A673 (cell line): ENCODE results near the gene FGFBP1. TPM values are rescaled to one million over a fixed set of nuclear protein-coding genes. Genes with fewer than 3 reads are reported as not detected.
A peak's percentile ranks its signal among the peaks of the same experiment; 100 is the strongest.

ENCODE experiments used
- BruUV-seq: library from RNA; stranded (reverse); fragments of 400-500 nt; replicated peaks from 2 replicates; lab custom pipeline; 2021; lab: Mats Ljungman, UMichigan
- CTCF ChIA-PET: fragments of 300-600 bp; sonication (Branson Sonifier 250); formaldehyde crosslinking; loops from one replicate; lab custom pipeline; 2022; ENCODE audit warnings: antibody characterized with exemption; lab: Charles Lee
- POLR2A ChIA-PET: fragments of 300-600 bp; sonication (Branson Sonifier 250); formaldehyde crosslinking; loops from one replicate; lab custom pipeline; 2022; ENCODE audit warnings: antibody characterized with exemption; ENCODE audit not compliant: low non-redundant PET; lab: Charles Lee
- DNase-seq: peaks from one replicate; pipeline ENCODE4 v3.0.0-alpha.2; 2015; ENCODE audit warnings: low spot score
- H3K27ac ChIP-seq: fragments of 200-600 bp; sonication (generic); 2 replicates; pipeline ENCODE4 v1.5.1; 2016; ENCODE audit warnings: mixed run types, low read depth, mild to moderate bottlenecking, mixed read lengths, antibody characterized with exemption, low read length; ENCODE audit not compliant: poor library complexity, severe bottlenecking
- H3K27me3 ChIP-seq: fragments of 200-600 bp; sonication (generic); replicated peaks from 2 replicates; pipeline ENCODE4 v1.6.1; 2017; ENCODE audit warnings: mixed run types, low read depth, mild to moderate bottlenecking, mixed read lengths, antibody characterized with exemption, low read length; ENCODE audit not compliant: insufficient read depth, poor library complexity
- H3K36me3 ChIP-seq: fragments of 200-600 bp; sonication (generic); 2 replicates; pipeline ENCODE4 v1.6.1; 2016; ENCODE audit warnings: mixed run types, mild to moderate bottlenecking, mixed read lengths, antibody characterized with exemption, low read length; ENCODE audit not compliant: insufficient read depth, poor library complexity, severe bottlenecking
- H3K4me1 ChIP-seq: fragments of 200-600 bp; sonication (generic); 2 replicates; pipeline ENCODE4 v1.6.1; 2017; ENCODE audit warnings: mixed run types, mild to moderate bottlenecking, mixed read lengths, antibody characterized with exemption, low read length; ENCODE audit not compliant: insufficient read depth, poor library complexity, severe bottlenecking
- H3K4me3 ChIP-seq: fragments of 200-600 bp; sonication (generic); 2 replicates; pipeline ENCODE4 v1.5.1; 2016; ENCODE audit warnings: low read depth, mixed run types, mild to moderate bottlenecking, mixed read lengths, low read length; ENCODE audit not compliant: poor library complexity, severe bottlenecking
- H3K9me3 ChIP-seq: fragments of 200-600 bp; sonication (generic); 2 replicates; pipeline ENCODE4 v1.6.1; 2016; ENCODE audit warnings: mixed run types, low read depth, mild to moderate bottlenecking, mixed read lengths, antibody characterized with exemption, low read length; ENCODE audit not compliant: poor library complexity, severe bottlenecking
- EZH2 ChIP-seq: fragments of 200-600 bp; sonication (generic); IDR thresholded peaks from 2 replicates; pipeline ENCODE4 v1.6.1; 2017; ENCODE audit warnings: borderline replicate concordance, low read depth, mild to moderate bottlenecking, mixed read lengths, antibody characterized with exemption, low read length; ENCODE audit not compliant: poor library complexity, severe bottlenecking
- intact Hi-C: fragments of 100-400 bp; cut with micrococcal nuclease; formaldehyde crosslinking; loops from one replicate; pipeline ENCODE4 v1.10.0; 2022; ENCODE audit not compliant: unreplicated experiment
- total RNA-seq: library from RNA; stranded (reverse); gene quantifications from 2 replicates; pipeline ENCODE4 v1.2.3, GENCODE V29; 2021
- TF ChIP-seq, protein P1 (sequence below): fragments of 300-800, 200-600 bp; sonication (generic); conservative IDR thresholded peaks from 2 replicates; pipeline ENCODE4 v1.5.1; 2017; ENCODE audit warnings: low read depth, mild to moderate bottlenecking, antibody characterized with exemption, low read length, moderate library complexity, mixed read lengths

The FGFBP1 gene
- total RNA-seq, 1 experiment from 2014 or later, result not detected

DNA sequence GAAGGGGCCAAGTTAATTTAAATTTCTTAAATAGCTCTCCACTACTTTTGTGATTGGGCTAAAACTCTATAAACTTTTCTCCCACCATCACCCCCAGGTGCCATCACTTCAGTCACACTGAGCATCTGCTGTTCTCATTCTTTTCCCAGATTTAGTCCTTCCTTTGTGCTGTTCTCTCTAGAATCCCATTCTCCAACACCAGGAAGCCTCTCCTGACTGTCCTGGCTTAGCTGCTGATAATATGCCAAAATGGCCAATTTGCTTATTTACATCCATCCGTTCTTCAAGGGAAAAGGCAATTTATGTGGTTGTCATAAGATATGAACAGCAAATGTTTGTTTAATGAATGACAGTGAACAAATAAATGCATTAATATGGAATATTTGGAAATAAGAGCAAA, 44.1 kb downstream of the FGFBP1 start:
- H3K9me3 ChIP-seq, result no peaks in the 10 kb centered on the region
- CTCF ChIA-PET, result interaction anchor here (1.0 kb wide), 1 partner anchor 12 kb away, joined by 3 read pairs; no protein-coding TSS in a partner anchor

DNA sequence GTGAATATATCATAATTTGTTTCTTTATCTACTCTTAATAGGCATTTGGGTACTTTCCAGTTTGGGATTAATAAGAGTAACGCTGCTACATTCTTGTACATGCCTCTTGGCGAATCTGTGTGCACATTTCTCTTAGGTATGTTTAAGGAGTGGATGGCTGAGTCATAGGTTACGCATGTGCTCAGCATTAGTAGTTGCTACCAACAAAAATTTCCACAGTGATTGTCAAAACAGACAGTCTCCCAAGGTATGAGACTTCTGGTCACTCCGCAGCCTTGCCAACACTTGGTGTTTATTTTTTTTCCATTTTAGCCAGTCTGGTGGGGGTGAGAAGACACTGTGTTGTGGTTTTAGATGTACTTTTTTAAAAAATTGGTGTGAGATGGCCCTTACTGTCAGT, 44.6 kb downstream of the FGFBP1 start:
- intact Hi-C loops, result no loop called here
- ChIA-PET POLR2A (no interaction called here), CTCF (no interaction called here)
- no TSS peak for BruUV-seq
- no peak overlapping the region for H3K27ac ChIP-seq
- no peaks in the 10 kb centered on the region for H3K9me3 ChIP-seq
- no peaks in the 10 kb centered on the region for H3K27me3 ChIP-seq
- H3K36me3 ChIP-seq, result no peaks in the 10 kb centered on the region
- H3K4me3 ChIP-seq, result no peak overlapping the region
- peaks cover 28% of the 10 kb centered on the region for H3K4me1 ChIP-seq
- no peak for DNase-seq
- no peak for TF ChIP-seq EZH2
- TF ChIP-seq, protein P1, sequence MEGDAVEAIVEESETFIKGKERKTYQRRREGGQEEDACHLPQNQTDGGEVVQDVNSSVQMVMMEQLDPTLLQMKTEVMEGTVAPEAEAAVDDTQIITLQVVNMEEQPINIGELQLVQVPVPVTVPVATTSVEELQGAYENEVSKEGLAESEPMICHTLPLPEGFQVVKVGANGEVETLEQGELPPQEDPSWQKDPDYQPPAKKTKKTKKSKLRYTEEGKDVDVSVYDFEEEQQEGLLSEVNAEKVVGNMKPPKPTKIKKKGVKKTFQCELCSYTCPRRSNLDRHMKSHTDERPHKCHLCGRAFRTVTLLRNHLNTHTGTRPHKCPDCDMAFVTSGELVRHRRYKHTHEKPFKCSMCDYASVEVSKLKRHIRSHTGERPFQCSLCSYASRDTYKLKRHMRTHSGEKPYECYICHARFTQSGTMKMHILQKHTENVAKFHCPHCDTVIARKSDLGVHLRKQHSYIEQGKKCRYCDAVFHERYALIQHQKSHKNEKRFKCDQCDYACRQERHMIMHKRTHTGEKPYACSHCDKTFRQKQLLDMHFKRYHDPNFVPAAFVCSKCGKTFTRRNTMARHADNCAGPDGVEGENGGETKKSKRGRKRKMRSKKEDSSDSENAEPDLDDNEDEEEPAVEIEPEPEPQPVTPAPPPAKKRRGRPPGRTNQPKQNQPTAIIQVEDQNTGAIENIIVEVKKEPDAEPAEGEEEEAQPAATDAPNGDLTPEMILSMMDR, result no peak

More for the DNA sequence above, 44.1 kb downstream of the FGFBP1 start:
- intact Hi-C loops, result no loop called here
- no TSS peak for BruUV-seq
- Histone ChIP-seq H3K27me3 (no peaks in the 10 kb centered on the region), H3K4me1 (peaks cover 24% of the 10 kb centered on the region), H3K27ac (no peak overlapping the region), H3K36me3 (no peaks in the 10 kb centered on the region), H3K4me3 (no peak overlapping the region)
- TF ChIP-seq EZH2, result no peak
- TF ChIP-seq, protein P1, result no peak
- DNase-seq, result no peak
- POLR2A ChIA-PET, result no interaction called here

DNA sequence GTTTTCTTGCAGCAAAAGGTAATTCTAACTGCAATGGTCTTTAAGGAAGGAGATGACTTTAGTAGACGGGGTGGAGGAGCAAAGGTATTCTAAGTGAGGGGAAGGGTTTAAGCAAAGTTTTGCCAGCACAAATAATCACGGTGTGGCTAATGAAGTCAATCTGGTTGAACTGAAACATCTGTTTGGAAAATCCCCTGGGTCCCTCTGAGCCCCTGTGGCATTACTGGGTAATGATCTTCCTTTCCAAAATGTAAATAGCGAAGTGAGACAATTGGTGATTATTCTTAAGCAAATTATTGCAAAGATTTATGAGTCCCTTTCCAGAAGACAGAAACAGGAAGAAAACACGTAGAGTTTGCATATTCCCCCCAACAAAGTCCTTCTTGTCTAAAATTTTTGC, 47.2 kb downstream of the FGFBP1 start:
- ChIA-PET POLR2A (no interaction called here), CTCF (interaction anchor here (0.6 to 1.3 kb wide), 2 partner anchors 64 to 306 kb away, joined by 5 to 6 read pairs; no protein-coding TSS in a partner anchor)
- TF ChIP-seq EZH2, result no peak
- TF ChIP-seq, protein P1, result no peak
- H3K27me3 ChIP-seq, result no peaks in the 10 kb centered on the region
- H3K27ac ChIP-seq, result peak overlapping the region; percentile 45
- no peaks in the 10 kb centered on the region for H3K36me3 ChIP-seq
- DNase-seq, result peak; percentile 77
- intact Hi-C loops, result no loop called here
- no peak overlapping the region for H3K4me3 ChIP-seq
- BruUV-seq, result no TSS peak
- peaks cover 32% of the 10 kb centered on the region for H3K4me1 ChIP-seq
- no peaks in the 10 kb centered on the region for H3K9me3 ChIP-seq
